GM21723 (cell line): ENCODE measurements around the gene PELI2.

ENCODE experiments used
- ATAC-seq: cut with Tn5 transposase; IDR thresholded peaks from one replicate; pipeline ENCODE4 v1.9.1; 2021; ENCODE audit warnings: mild to moderate bottlenecking, moderate library complexity; ENCODE audit not compliant: unreplicated experiment

PELI2 gene

GRCh38 chr14:56224691-56225681 lies 106.8 kb downstream of the PELI2 start:
- ATAC-seq, result no peak

GRCh38 chr14:56235388-56235787 lies 117.2 kb downstream of the PELI2 start:
- no peak for ATAC-seq

- no peak for ATAC-seq
Measured at GRCh38 chr14:56237398-56237797, 119.2 kb downstream of the PELI2 start.

- no peak for ATAC-seq
Measured at GRCh38 chr14:56241461-56241860, 123.2 kb downstream of the PELI2 start.

- ATAC-seq, result no peak
Measured at GRCh38 chr14:56243110-56243509, 124.9 kb downstream of the PELI2 start.

GRCh38 chr14:56244138-56244789 lies 126.1 kb downstream of the PELI2 start:
- no peak for ATAC-seq

GRCh38 chr14:56247495-56248200 lies 129.4 kb downstream of the PELI2 start:
- ATAC-seq, result no peak

- no peak for ATAC-seq
Measured at GRCh38 chr14:56248442-56248841, 130.2 kb downstream of the PELI2 start.

GRCh38 chr14:56261046-56261445 lies 142.8 kb downstream of the PELI2 start:
- ATAC-seq, result no peak

- no peak for ATAC-seq
Measured at GRCh38 chr14:56262530-56262929, 144.3 kb downstream of the PELI2 start.

- no peak for ATAC-seq
Measured at GRCh38 chr14:56268039-56268438, 149.8 kb downstream of the PELI2 start.

- ATAC-seq, result no peak
Measured at GRCh38 chr14:56268673-56269072, 150.5 kb downstream of the PELI2 start.

GRCh38 chr14:56270921-56271320 lies 152.7 kb downstream of the PELI2 start:
- no peak for ATAC-seq

- no peak for ATAC-seq
Measured at GRCh38 chr14:56271970-56272369, 153.8 kb downstream of the PELI2 start.

- no peak for ATAC-seq
Measured at GRCh38 chr14:56273155-56273554, 154.9 kb downstream of the PELI2 start.

GRCh38 chr14:56273951-56274350 lies 155.7 kb downstream of the PELI2 start:
- ATAC-seq, result no peak

- ATAC-seq, result no peak
Measured at GRCh38 chr14:56274556-56274955, 156.3 kb downstream of the PELI2 start.

- no peak for ATAC-seq
Measured at GRCh38 chr14:56276108-56276507, 157.9 kb downstream of the PELI2 start.

GRCh38 chr14:56278383-56278782 lies 160.2 kb downstream of the PELI2 start:
- ATAC-seq, result no peak

GRCh38 chr14:56280843-56281242 lies 162.6 kb downstream of the PELI2 start:
- no peak for ATAC-seq

GRCh38 chr14:56282179-56282578 lies 164.0 kb downstream of the PELI2 start:
- no peak for ATAC-seq
